ENCODE measurements around the gene PTPN9. TPM values are rescaled to one million over a fixed set of nuclear protein-coding genes. Genes with fewer than 3 reads are reported as not detected.
A peak's percentile ranks its signal among the peaks of the same experiment; 100 is the strongest.

PTPN9 gene
- total and polyA plus RNA-seq, 2 donors (not counting 1 experiment from before 2014, with no cell fraction given) = 11.8 to 15.5 TPM

DNA sequence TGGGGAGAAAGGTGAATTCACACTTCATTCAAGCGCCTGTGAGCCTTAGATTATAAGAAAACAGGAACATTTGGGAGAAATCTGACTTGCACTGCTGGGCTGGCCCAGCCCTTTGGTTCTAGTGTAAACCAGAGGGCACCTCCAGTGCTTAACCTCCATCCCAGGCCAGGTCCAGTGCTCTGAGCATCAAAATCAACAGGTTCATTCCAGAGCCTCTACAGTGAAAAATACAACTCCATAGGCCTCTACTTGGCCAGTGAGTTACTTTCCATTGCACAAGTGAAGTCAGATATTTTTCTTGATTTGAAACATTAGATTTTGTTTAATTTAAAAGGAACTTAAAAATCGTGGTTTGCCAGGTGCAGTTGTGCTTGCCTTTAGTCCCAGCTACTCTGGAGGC is 43.4 kb upstream of the PTPN9 start:
- Histone ChIP-seq H3K27ac (ENCODE audit: low read length in 2 of 2) (no peak overlapping the region), H3K4me2 (replicated peaks; ENCODE audit: low read depth, low read length, poor library complexity, severe bottlenecking) (no peak overlapping the region), H3K36me3 (replicated peaks in 1 of 2; ENCODE audit: control extremely low read depth in 1 of 2, control insufficient read depth in 1 of 2, extremely low read depth in 1 of 2, insufficient read depth in 2 of 2, low read length in 1 of 2) (peaks cover 0 to 17% of the 10 kb centered on the region in 2 experiments), H3K9ac (ENCODE audit: low read length) (no peak overlapping the region), H3K79me2 (ENCODE audit: control insufficient read depth, insufficient read depth, low read length) (no peaks in the 10 kb centered on the region), H4K20me1 (ENCODE audit: control insufficient read depth, insufficient read depth, low read length, poor library complexity, severe bottlenecking) (no peaks in the 10 kb centered on the region), H2AFZ (ENCODE audit: insufficient read depth, low read depth, low read length, poor library complexity, severe bottlenecking) (no peak overlapping the region), H3K4me3 (ENCODE audit: control extremely low read depth in 1 of 5, extremely low read depth in 1 of 5, insufficient read depth in 1 of 5, low read depth in 2 of 5, low read length in 4 of 5) (no peak overlapping the region), H3K4me1 (ENCODE audit: control insufficient read depth in 2 of 2, insufficient read depth in 2 of 2, low read length in 2 of 2) (peaks cover 7 to 16% of the 10 kb centered on the region in 2 donors), H3K9me3 (ENCODE audit: control extremely low read depth in 1 of 3, control insufficient read depth in 2 of 3, insufficient read depth in 1 of 3, low read length in 2 of 3) (no peaks in the 10 kb centered on the region), H3K27me3 (replicated peaks in 1 of 4; ENCODE audit: control extremely low read depth in 1 of 4, control insufficient read depth in 3 of 4, insufficient read depth in 4 of 4, low read length in 3 of 4) (no peaks in the 10 kb centered on the region)
- H3K4me3 Mint-ChIP-seq = no peak overlapping the region
- no peak for DNase-seq
- H3K4me1 Mint-ChIP-seq = peaks cover 16% of the 10 kb centered on the region
- H3K27me3 Mint-ChIP-seq = no peaks in the 10 kb centered on the region
- ATAC-seq (ENCODE audit: low read depth) = no peak
- WGBS (ENCODE audit: insufficient coverage) = 80% methylated on average over 2 of the region's 2 CpGs
- H3K27ac Mint-ChIP-seq = no peak overlapping the region
- ChIA-PET POLR2A (no interaction called here), CTCF (interaction anchor here (1.9 kb wide), 1 partner anchor 17 kb away, joined by 4 read pairs; no protein-coding TSS in a partner anchor)
- H3K9me3 Mint-ChIP-seq (ENCODE audit: insufficient read depth) = no peaks in the 10 kb centered on the region
- intact Hi-C loops (cut with micrococcal nuclease) = no loop called here
- TF ChIP-seq, protein P1, sequence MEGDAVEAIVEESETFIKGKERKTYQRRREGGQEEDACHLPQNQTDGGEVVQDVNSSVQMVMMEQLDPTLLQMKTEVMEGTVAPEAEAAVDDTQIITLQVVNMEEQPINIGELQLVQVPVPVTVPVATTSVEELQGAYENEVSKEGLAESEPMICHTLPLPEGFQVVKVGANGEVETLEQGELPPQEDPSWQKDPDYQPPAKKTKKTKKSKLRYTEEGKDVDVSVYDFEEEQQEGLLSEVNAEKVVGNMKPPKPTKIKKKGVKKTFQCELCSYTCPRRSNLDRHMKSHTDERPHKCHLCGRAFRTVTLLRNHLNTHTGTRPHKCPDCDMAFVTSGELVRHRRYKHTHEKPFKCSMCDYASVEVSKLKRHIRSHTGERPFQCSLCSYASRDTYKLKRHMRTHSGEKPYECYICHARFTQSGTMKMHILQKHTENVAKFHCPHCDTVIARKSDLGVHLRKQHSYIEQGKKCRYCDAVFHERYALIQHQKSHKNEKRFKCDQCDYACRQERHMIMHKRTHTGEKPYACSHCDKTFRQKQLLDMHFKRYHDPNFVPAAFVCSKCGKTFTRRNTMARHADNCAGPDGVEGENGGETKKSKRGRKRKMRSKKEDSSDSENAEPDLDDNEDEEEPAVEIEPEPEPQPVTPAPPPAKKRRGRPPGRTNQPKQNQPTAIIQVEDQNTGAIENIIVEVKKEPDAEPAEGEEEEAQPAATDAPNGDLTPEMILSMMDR (IDR thresholded peaks at IDR 0.05) = no peak
- no peak for TF ChIP-seq EZH2 (IDR thresholded peaks at IDR 0.05; ENCODE audit: borderline replicate concordance, insufficient read depth, low read depth, low read length, poor library complexity, severe bottlenecking)

DNA sequence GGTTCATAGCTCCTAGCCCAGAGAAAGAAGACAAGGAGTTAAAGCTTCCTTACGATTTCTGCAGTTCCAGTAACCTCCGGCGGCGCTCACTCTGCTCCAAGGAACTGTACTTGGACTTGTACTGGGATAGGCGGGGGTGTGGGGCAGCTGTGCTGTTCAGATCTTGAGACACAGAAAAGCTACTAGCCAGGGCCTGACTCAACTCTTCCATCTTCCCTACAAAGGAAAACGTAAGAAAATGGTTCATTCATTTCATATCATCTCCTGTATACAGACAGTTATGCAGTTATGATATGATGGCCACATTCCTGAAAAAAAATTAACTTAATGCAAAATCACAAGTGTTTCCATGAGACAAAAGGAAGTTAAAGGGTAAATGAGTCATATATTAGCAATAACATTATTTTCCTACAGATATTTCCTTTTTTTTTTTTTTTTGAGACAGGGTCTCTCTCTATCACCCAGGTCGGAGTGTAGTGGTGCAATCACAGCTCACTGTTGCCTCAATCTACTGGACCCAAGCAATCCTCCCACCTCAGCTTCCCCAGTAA is 41.8 kb upstream of the PTPN9 start:
- Histone ChIP-seq H3K9me3 (ENCODE audit: control extremely low read depth in 1 of 3, control insufficient read depth in 2 of 3, insufficient read depth in 1 of 3, low read length in 2 of 3) (no peaks in the 10 kb centered on the region), H3K27ac (ENCODE audit: low read length in 2 of 2) (no peak overlapping the region), H3K36me3 (replicated peaks in 1 of 2; ENCODE audit: control extremely low read depth in 1 of 2, control insufficient read depth in 1 of 2, extremely low read depth in 1 of 2, insufficient read depth in 2 of 2, low read length in 1 of 2) (peaks cover 0 to 30% of the 10 kb centered on the region in 2 experiments), H2AFZ (ENCODE audit: insufficient read depth, low read depth, low read length, poor library complexity, severe bottlenecking) (no peak overlapping the region), H3K79me2 (ENCODE audit: control insufficient read depth, insufficient read depth, low read length) (no peaks in the 10 kb centered on the region), H3K27me3 (replicated peaks in 1 of 4; ENCODE audit: control extremely low read depth in 1 of 4, control insufficient read depth in 3 of 4, insufficient read depth in 4 of 4, low read length in 3 of 4) (no peaks in the 10 kb centered on the region), H4K20me1 (ENCODE audit: control insufficient read depth, insufficient read depth, low read length, poor library complexity, severe bottlenecking) (no peaks in the 10 kb centered on the region), H3K4me1 (ENCODE audit: control insufficient read depth in 2 of 2, insufficient read depth in 2 of 2, low read length in 2 of 2) (peaks cover under 1 to 8% of the 10 kb centered on the region in 2 donors), H3K9ac (ENCODE audit: low read length) (no peak overlapping the region), H3K4me3 (ENCODE audit: control extremely low read depth in 1 of 5, extremely low read depth in 1 of 5, insufficient read depth in 1 of 5, low read depth in 2 of 5, low read length in 4 of 5) (no peak overlapping the region), H3K4me2 (replicated peaks; ENCODE audit: low read depth, low read length, poor library complexity, severe bottlenecking) (no peak overlapping the region)
- peaks cover 13% of the 10 kb centered on the region for H3K4me1 Mint-ChIP-seq
- no peak for ATAC-seq (ENCODE audit: low read depth)
- TF ChIP-seq, protein P1 (IDR thresholded peaks at IDR 0.05) = no peak
- TF ChIP-seq EZH2 (IDR thresholded peaks at IDR 0.05; ENCODE audit: borderline replicate concordance, insufficient read depth, low read depth, low read length, poor library complexity, severe bottlenecking) = no peak
- ChIA-PET CTCF (interaction anchor here (0.8 kb wide), 1 partner anchor 112 kb away, joined by 3 read pairs; no protein-coding TSS in a partner anchor), POLR2A (no interaction called here)
- DNase-seq = no peak
- no peaks in the 10 kb centered on the region for H3K9me3 Mint-ChIP-seq (ENCODE audit: insufficient read depth)
- intact Hi-C loops (cut with micrococcal nuclease) = no loop called here
- H3K27me3 Mint-ChIP-seq = no peaks in the 10 kb centered on the region
- H3K27ac Mint-ChIP-seq = peak overlapping the region; percentile 10
- H3K4me3 Mint-ChIP-seq = no peak overlapping the region
- 58% methylated on average over 5 of the region's 7 CpGs for WGBS (ENCODE audit: insufficient coverage)

All from B cell (primary cell).